Activated naive CD4-positive, alpha-beta T cell (primary cell): ENCODE measurements around the gene PIGT.

ENCODE experiments used
- DNase-seq, 4 experiments: peaks; one replicate each; lab custom pipeline; 2025; lab: John Stamatoyannopoulos, UW

PIGT gene

GRCh38 chr20:45427236-45428149 is 11.6 kb downstream of the PIGT start:
- no peak for DNase-seq

DNA sequence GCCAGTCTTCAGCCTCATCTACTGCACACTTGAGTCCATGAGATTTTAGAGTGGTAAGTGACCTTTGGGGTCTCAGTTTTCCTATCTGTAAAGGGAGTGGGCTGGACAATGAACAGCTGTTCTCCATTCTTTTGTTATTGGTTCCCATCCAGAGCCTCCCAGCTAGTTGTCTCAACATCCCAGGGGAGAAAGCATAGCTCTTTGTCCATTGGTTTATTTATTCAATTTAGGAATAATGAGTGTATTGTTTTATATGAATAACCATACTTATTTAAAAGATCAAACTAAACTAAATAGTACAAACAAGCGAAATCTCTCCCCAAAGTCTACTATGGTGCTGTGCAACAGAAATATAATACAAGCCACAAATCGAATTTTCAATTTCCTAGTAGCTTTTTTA is 13.7 kb downstream of the PIGT start:
- DNase-seq = no peak

- DNase-seq = no peak
These were observed 16.4 kb downstream of the PIGT start for GRCh38 chr20:45432294-45432693.

- DNase-seq = no peak
These were observed 17.4 kb downstream of the PIGT start for GRCh38 chr20:45433316-45433715.

DNA sequence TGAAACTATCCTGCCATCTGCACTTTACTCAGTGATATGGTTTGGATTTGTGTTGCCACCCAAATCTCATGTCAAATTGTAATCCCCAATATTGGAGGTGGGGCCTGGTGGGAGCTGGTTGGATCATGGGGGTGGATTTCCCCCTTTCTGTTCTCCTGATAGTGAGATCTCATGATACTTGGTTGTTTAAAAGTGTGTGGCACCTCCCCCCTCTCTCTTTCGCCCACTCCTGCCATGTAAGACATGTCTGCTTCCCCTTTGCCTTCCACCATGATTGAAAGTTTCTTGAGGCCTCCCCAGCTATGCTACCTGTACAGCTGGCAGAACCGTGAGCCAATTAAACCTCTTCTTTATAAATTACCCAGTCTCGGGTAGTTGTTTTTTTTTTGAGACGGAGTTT is 18.0 kb downstream of the PIGT start:
- no peak for DNase-seq

- peak; percentile 71 to 85 (median 84) for DNase-seq
These were observed 21.0 kb downstream of the PIGT start for GRCh38 chr20:45436732-45437485.

- no peak for DNase-seq
These were observed 24.5 kb downstream of the PIGT start for GRCh38 chr20:45440424-45440823.

GRCh38 chr20:45440891-45441685 is 25.1 kb downstream of the PIGT start:
- DNase-seq = no peak

GRCh38 chr20:45441746-45442145 is 25.8 kb downstream of the PIGT start:
- DNase-seq = no peak

- peak in 1 of 4 experiments; percentile 6 for DNase-seq
These were observed 28.1 kb downstream of the PIGT start for GRCh38 chr20:45444050-45444449.

DNA sequence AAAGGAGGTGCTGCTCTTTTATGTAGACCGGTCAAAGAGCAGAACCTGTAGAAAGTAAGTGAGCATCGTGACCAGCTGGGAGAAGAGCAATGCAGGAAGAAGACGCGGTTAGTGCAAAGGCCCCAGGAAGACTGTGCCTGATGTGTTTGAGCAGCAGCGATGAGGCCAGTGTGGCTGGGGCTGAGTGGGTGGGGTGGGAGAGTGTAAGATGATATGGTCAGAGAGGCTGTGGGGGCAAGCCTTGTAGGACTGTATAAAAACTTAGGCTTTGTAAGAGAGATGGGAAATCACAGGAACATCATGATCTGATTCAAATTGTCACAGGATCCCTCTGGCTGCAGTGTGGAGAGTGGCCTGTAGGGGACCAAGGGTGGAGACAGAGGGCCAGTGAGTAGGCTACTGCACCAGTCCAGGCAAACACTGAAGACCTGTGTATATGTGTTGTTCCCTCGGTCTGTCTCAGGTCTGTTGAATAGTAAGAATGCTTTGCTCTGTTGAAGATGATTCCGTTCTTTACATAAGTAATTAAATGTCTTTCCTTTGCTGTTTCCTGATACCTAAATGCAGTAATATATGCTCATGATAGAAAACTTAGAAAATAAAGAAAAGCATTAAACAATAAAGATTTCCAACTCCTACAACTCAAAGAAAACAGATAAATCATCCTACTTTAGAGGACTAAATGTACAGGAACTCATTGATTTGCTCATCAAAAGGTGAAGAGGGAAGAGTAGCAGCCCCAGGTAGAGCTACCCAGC is 30.0 kb downstream of the PIGT start:
- DNase-seq = no peak

DNA sequence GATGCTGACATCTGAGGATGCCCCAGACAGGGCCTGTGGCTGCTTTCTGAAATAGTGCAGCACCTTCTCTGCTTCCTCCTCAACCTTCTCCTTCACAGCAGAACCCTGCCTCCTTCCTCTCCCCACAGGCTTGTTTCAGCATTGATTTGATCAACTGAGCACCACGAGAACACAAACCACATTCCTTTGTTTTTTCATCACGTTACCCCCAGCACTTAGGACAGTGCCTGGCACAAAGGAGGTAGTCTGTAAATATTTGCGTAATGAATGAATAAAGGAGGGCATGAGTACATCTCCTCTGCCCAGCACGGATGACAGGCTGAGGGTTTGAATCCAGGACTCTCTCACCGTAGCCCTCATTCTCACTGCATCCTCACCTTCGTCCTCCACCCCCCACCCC is 32.3 kb downstream of the PIGT start:
- DNase-seq = no peak

DNA sequence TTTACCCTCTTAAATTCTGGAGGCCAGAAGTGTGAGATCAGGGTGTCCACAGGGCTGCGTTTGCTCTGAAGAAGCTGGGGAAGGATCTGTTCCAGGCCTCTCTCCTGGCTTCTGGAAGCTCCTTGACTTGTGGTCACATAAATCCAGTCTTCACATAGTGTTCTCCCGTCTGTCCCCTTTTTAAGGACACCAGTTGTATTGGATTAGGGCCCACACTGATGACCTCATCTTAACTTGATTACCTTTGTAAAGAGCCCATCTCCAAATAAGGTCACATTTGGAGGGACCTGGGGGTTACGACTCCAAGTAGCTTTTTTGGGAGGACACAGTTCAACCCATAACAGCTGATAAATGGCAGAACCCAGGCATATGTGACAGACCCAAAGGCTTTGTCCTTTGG is 33.6 kb downstream of the PIGT start:
- no peak for DNase-seq

DNA sequence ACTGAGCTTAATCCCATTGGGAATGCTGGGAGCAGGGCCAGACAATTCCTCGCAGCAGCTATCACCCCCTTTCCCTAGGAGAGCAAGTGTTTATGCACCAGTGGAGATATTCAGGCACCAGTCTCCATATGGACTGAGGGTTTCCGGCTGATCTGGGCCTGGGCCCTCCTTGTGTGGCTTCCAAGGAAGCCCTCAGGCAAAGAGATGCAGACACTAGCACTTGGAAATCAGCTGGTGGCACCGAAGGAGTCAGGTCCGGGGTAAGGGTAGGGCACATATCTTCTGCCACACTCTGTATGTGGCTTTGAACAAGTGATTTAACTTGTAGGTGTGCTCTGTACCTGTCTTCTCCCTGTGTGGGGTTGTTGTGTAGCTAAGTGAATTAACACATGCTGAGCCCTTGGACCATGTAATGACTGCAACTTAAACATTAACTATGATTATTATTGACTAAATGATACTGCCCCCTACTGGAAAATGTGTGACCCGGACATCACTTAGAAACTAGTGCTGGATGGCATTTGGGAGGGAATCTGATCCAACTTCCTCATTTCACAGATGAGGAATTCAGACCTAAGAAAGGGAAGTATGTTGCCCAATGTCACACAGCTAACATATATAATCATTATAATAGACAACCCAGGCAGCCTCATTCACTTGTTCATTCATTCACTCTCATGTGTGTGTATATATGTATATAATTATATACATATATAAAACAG is 34.3 kb downstream of the PIGT start:
- DNase-seq = no peak

DNA sequence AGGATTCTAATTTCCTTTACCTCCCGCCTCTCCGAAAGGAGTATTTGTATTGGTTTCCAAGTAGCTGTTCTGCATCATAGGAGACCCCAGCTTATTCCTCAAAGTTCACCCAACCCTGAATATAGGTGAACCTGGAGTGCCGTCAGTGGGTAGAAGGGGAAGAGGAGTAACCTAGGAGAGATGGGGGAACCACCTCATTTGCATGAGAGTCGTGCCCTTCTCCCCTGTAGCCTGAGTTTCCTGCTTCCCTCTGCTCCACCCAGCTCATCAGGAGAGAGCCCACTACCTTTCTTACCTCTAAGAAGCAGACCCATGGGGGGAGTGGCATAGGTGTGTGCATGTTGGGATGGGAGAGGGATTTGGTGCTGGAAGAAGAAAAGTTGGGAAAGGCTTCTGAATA is 36.3 kb downstream of the PIGT start:
- DNase-seq = no peak

GRCh38 chr20:45452772-45453691 is 37.1 kb downstream of the PIGT start:
- no peak for DNase-seq

DNA sequence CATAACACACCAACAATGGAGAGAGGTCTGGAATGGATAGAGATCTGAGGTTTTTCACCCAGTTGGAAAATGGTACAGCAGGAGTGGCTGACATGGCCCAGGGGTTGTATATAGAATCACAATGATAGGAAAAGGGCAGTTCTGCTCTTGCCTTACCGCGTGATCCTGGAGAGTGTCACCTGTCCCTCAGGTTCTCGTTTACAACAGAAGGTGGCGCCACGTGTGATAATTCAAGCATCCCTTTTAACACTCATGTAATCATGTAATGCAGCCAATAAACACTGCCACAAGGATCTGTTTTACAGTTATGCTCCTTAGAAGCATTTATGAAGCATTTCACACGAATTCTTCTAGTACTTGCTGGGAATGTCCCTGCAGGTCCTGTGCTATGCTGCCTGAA is 40.7 kb downstream of the PIGT start:
- no peak for DNase-seq

DNA sequence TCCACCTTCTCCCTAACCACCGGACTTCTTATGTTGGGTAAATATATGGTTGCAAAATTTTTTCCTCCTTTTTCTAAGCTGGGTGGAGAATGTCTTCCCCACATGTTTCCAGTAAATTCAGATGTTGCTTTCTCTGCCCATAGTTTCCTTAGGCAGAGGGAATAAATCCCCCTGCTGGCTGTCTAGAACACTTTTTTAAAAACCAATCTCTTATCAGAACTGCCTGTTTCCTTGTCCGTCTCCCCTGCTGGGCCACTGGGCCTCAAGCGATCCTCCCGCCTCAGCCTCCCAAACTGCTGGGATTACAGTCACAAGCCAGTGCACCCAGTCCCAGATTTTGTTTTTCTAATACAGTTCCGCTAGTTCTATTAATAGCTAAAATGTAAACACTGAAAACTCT is 43.7 kb downstream of the PIGT start:
- DNase-seq = no peak

DNA sequence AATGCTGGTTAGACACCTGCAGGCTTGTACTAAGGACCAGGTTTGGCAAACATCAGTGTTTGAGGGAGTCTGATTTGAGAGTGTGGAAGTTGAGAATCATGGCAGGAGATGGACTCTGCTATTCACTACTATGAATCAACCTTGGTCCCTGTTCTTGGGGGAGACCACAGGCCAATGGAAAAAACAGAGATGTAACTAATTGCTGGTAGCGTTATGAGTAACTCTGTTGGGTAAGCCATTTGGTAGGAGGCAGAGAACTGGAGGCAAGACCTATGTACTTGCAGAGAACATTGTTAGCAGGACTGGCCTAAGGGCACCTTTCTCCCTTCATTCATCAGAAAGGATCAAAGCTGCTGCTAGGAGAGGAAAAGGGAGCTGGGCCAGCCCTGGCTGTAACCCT is 45.3 kb downstream of the PIGT start:
- no peak for DNase-seq
